A673 (cell line): Measurements from ENCODE around the gene TNFAIP8.

Experiments
- CTCF ChIP-seq: fragments of 300-800, 200-600 bp; sonication (generic); conservative IDR thresholded peaks from 2 replicates; pipeline ENCODE4 v1.5.1; 2017; ENCODE audit warnings: low read depth, mild to moderate bottlenecking, antibody characterized with exemption, low read length, moderate library complexity, mixed read lengths
- EZH2 ChIP-seq: fragments of 200-600 bp; sonication (generic); IDR thresholded peaks from 2 replicates; pipeline ENCODE4 v1.6.1; 2017; ENCODE audit warnings: borderline replicate concordance, low read depth, mild to moderate bottlenecking, mixed read lengths, antibody characterized with exemption, low read length; ENCODE audit not compliant: poor library complexity, severe bottlenecking

- TF ChIP-seq CTCF = no peak
- no peak for TF ChIP-seq EZH2
These were observed 17.6 kb downstream of the TNFAIP8 start for GRCh38 chr5:119373449-119373858.
